Esophagus muscularis mucosa (tissue), 4 donors: ENCODE results near the gene ZBTB7C.

Source experiments
- EP300 ChIP-seq: sonication (generic); formaldehyde crosslinking; IDR thresholded peaks from one replicate; pipeline ENCODE4 v1.6.1; 2017; ENCODE audit warnings: antibody characterized with exemption
- POLR2A ChIP-seq: fragments of 450-650 bp; IDR thresholded peaks from one replicate; pipeline ENCODE4 v1.6.1; 2017; ENCODE audit warnings: antibody characterized with exemption, moderate library complexity, mild to moderate bottlenecking, low read depth
- POLR2AphosphoS5 ChIP-seq, 2 donors: sonication (generic); formaldehyde crosslinking; IDR thresholded peaks; one replicate each; pipeline ENCODE4 v1.6.1; 2017; ENCODE audit warnings: antibody characterized with exemption in 2 of 2
- TF ChIP-seq, protein P1 (sequence below), 3 experiments: fragments of 200-600 bp in 2 of 3; fragments of 450-650 bp in 1 of 3; sonication (generic) in 2 of 3; IDR thresholded peaks; one replicate each; pipeline ENCODE4 v1.5.1; 2017 to 2019; ENCODE audit warnings: antibody characterized with exemption in 3 of 3, mild to moderate bottlenecking in 2 of 3, moderate library complexity in 1 of 3

DNA sequence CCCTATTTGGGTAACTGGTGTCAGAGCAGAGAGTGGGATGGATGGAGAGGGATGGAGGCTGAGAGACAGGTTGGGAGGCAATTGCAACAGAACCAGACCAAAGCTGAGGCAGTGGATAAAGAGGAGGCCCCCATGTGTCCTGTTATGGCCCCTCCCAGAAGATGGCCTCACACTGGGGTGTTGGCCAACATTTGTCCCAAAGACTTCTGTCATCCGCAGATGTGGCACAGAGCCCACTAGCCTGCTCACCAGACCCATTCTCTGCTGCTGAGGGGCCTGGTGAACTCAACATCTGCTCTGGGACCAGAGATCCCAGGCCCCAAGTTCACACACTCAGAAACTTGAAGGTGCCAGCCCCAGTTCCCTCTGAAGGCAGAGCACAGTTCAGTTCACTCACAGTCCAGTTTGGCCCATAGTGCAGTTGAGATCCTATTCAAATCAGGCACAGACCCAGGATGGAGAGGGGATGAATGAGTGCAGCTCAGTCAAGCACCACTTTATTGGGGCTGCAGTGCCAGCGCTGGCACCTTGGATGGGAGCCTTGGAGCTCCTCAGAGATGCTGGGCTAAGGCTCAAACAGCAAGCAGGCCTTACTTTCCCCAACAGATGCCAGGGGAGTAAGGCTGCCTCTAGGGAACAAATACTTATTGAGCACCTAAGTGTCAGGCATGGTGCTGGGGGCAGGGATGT is 189.2 kb downstream of the ZBTB7C start:
- no peak for TF ChIP-seq POLR2AphosphoS5 (IDR thresholded peaks at IDR 0.05)
- TF ChIP-seq, protein P1, sequence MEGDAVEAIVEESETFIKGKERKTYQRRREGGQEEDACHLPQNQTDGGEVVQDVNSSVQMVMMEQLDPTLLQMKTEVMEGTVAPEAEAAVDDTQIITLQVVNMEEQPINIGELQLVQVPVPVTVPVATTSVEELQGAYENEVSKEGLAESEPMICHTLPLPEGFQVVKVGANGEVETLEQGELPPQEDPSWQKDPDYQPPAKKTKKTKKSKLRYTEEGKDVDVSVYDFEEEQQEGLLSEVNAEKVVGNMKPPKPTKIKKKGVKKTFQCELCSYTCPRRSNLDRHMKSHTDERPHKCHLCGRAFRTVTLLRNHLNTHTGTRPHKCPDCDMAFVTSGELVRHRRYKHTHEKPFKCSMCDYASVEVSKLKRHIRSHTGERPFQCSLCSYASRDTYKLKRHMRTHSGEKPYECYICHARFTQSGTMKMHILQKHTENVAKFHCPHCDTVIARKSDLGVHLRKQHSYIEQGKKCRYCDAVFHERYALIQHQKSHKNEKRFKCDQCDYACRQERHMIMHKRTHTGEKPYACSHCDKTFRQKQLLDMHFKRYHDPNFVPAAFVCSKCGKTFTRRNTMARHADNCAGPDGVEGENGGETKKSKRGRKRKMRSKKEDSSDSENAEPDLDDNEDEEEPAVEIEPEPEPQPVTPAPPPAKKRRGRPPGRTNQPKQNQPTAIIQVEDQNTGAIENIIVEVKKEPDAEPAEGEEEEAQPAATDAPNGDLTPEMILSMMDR (IDR thresholded peaks at IDR 0.05) = no peak
- TF ChIP-seq POLR2A = no peak
- TF ChIP-seq EP300 = no peak
